Glomerular endothelial cell (primary cell): ENCODE measurements around the gene TARDBP. TPM values are rescaled to one million over a fixed set of nuclear protein-coding genes. Genes with fewer than 3 reads are reported as not detected.
"Not testable (repeated sequence)": the region's sequence is repeated elsewhere in the genome, so short reads cannot be mapped to it uniquely, and the experiment has no call there.

ENCODE experiments used
- DNase-seq: peaks from one replicate; pipeline ENCODE4 v3.0.0-alpha.2; 2011; ENCODE audit warnings: low read depth, low spot score; ENCODE audit errors: extremely low read depth
- total RNA-seq: library from RNA; depleted of rRNA; stranded (reverse); fragments of >200 nt; gene quantifications from 2 replicates; pipeline ENCODE4 v1.2.3, GENCODE V29; 2015

TARDBP gene
- total RNA-seq, 1 donor from 2014 or later = 108 TPM

DNA sequence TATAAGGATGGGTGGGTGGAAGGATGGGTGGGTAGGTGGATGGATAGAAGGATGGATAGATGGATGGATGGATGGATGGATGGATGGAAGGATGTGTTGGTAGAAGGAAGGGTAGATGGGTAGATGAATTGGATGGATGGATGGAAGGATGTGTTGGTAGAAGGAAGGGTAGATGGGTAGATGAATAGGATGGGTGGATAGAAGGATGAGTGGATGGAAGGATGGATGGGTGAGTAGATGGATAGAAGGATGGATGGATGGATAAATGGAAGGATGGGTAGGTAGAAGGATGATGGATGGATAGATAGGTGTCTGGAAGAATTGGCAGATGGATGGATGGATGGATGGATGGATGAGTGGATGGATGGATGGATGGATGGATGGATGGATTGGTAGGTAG is 28.6 kb downstream of the TARDBP start:
- DNase-seq = no peak

- DNase-seq = no peak
Observed at GRCh38 chr1:11042065-11042464, 29.6 kb downstream of the TARDBP start.

DNA sequence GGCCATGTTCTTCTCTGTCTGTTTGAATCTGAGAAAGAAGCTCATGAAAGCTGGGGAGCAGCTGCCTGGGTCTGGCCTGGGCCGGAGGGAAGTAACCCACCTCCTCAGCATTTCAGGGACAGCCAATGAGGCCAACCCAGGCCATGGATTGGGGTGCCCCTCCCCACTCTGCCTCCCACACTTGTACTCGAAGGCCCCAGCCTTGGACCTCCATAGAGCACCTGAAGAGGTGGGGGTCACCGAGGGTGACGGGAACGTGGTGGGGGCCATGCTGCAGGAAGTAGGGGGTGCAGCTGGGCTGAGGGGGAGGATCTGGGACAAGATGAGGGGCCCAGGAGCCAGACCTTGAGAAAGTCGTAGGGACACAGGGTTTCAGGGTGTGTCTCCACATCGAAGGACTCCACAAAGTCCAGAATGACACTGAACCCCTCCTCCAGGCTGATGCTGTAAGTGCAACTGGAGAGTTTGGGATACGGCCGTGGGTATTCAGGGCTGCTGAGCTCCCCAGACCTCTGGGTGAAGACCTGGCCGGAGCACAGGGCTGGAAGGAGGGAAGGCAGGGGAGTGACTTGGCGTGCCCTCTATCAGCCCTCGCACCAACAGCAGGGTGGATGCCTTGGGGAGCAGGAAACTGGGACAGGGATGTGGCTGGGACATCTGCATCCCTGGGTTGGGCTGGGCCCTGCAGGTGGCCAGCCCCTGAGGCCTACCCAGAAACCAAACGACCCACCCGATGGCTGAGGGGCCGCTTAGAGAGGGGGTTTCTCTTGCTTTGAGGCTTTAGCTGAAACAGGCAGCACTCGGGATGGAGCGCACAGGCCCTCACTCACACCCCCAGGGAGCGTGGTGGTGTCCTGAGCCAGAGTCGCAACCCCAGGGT is 30.8 kb downstream of the TARDBP start:
- no peak for DNase-seq

- no peak for DNase-seq
Observed at GRCh38 chr1:11044086-11044848, 31.8 kb downstream of the TARDBP start.

DNA sequence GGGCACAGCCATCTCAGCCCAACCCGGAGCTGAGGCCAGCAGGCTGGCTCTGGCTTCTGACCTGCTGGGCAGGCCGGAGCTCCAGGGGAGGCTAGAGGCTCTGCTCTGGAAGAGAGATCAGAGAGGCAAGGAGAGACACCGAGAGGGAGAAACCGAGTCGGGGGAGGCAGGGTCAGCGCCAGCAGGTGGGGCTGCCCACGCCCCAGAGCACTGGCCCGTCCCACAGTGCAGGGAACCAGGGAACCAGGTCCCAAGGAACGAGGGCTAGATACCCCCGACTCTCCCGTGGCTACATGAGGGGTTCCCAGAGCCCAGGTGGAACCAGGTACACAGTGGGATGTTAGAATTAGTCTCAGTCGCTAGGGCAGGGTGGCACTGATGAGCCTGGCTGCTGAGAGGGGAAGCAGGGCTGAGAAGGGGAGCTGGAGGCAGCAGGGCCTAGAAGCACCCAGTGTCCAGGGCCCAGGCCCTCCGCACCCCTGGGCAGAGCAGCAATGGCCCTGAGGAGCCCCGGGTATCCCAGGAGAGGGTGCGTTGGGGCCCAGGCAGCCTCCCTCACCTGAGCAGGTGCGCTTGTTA is 32.5 kb downstream of the TARDBP start:
- DNase-seq = no peak

DNA sequence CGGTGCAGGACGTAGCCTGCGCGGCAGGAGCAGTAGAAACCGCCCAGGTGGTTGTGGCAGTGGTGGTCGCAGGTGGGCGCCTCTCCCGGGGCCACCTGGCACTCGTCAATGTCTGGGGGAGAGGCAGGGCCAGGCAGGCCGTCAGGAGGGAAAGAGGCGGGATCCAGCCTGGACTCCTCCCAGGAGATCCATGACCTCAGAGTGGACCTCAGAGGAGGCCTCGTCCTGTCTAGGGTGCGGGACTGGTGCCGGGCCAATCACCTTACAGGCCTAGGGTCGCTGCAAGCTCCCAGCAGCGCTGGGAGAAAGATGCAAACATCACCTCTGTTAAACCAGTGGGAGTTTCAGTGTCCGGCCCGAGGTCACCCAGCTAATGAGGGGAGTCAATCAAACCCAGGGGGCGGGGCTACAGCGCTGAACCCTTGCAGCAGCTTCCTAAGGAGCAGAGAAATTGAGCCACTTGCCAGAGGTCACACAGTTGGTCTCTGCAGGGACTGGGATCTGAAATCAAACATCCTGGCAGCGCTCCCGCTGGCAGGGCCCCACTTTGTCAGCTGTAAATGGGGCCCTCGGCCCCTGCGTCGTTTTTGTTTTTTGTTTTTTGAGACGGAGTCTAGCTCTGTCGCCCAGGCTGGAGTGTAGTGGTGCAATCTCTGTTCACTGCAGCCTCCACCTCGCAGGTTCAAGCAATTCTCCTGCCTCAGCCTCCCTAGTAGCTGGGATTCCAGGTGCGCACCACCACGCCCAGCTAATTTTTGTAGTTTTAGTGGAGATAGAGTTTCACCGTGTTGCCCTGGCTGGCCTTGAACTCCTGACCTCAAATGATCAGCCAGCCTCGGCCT is 33.2 kb downstream of the TARDBP start:
- no peak for DNase-seq

- DNase-seq = no peak
Observed at GRCh38 chr1:11046270-11046566, 33.8 kb downstream of the TARDBP start.

DNA sequence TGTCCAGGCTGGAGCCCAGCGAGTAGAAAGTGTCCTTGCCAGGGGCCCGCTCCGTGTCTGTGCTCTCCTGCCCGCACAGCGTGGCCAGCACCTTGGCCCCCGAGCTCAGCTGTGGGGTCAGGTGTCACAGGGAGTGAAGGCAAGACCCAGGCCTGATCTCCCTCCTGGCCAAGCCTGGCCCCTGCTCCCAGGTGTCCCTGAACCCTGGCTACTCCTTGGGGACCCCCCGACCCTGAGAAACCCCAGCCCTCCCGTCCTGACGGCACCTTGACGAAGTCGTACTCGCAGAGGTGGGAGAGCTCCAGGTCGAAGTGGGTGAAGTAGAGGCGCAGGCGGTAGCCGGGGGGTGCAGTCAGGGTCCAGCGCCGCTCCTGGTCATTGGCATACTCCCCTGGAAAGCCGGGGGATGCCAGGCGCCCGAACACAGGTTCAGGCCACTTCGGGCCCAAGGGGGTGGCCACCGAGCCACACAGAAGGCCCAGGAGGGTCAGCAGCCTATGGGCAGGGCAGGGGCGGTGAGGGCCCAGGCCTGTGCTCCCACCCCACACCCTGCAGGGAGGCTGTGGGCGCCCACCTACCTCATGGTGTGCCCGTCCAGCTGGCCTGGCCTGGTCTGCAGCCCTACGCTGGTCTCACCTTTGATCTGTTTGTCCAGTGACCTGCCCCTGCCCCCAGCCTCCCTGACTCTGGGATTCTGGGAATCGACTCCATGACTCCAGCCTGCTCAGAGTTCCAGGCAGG is 34.3 kb downstream of the TARDBP start, which contains the start of gene MASP2:
Gene MASP2, minus strand, starts transcription at position 615 of the 741 bp plus-strand sequence. Its CDS starts 32 bp downstream, at position 583.
- no peak for DNase-seq

- not testable (repeated sequence) for DNase-seq
Observed at GRCh38 chr1:11051121-11051520, 38.7 kb downstream of the TARDBP start.

- DNase-seq = no peak
Observed at GRCh38 chr1:11051781-11052511, 39.5 kb downstream of the TARDBP start.

GRCh38 chr1:11052839-11053757 is 40.6 kb downstream of the TARDBP start:
- DNase-seq = no peak

DNA sequence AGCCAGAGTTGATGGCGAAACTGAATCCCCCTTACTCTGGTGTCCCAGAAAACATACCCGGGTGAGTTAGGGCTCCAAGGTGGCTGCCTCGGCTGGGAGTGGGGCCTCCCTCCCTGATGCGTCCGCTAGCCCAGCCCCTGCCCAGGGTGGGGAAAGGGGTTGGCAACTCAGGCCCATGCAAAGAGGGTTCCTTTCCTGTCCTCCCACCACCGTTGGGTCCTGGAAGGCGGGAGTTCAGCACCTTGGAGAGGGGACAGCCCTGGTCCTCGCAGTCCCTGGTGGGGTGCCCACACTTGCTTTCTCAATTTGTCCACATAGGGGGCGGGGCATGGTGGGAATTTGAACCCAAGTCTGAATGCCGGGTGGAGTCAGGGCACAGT is 41.3 kb downstream of the TARDBP start:
- DNase-seq = no peak

GRCh38 chr1:11054181-11054580 is 41.7 kb downstream of the TARDBP start:
- DNase-seq = no peak

- no peak for DNase-seq
Observed at GRCh38 chr1:11054666-11055065, 42.2 kb downstream of the TARDBP start.

- no peak for DNase-seq
Observed at GRCh38 chr1:11055676-11056075, 43.2 kb downstream of the TARDBP start.

GRCh38 chr1:11056504-11056903 is 44.0 kb downstream of the TARDBP start:
- no peak for DNase-seq

DNA sequence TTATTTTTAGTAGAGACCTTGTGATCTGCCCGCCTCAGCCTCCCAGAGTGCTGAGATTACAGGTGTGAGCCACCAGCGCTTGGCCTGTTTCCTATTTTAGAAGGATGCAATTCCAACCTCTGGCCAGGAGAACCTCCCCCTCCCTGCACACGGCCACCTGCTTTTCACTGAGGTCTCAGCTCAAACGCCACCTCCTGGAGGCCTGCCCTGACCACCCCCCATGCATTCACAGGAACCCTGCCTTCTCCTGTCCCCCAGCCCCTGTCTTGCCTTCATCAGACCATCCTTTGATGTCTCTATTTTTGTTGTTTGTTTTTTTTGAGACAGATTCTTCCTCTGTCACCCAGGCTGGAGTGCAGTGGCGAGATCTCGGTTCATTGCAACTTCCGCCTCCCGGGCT is 45.0 kb downstream of the TARDBP start:
- DNase-seq = no peak

- no peak for DNase-seq
Observed at GRCh38 chr1:11058026-11058425, 45.6 kb downstream of the TARDBP start.
